Measurements from ENCODE around the gene GOLGA6D.
"Not testable (repeated sequence)": the region's sequence is repeated elsewhere in the genome, so short reads cannot be mapped to it uniquely, and the experiment has no call there.

DNA sequence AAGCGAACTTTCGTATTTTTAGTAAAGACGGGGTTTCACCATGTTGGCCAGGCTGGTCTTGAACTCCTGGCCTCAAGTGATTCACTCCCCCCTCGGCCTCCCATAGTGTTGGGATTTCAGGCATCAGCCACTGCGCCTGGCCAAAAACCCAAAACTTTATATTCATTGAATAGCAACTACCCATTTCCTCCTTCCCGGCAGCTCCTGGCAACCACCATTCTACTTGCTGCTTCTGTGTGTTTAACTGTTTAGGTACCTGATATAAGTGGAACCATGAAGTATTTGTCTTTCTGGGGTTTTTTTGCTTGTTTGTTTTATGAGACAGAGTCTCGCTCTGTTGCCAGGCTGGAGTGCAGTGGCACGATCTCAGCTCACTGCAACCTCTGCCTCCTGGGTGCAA, 61.3 kb downstream of the GOLGA6D start:
- TF ChIP-seq CTCF (conservative IDR thresholded peaks at IDR 0.05; ENCODE audit: low read depth, low read length); POLR2A (IDR thresholded peaks at IDR 0.05; ENCODE audit: low read depth, low read length); FOS (IDR thresholded peaks at IDR 0.05; ENCODE audit: low read depth, low read length); MAZ (IDR thresholded peaks at IDR 0.05; ENCODE audit: borderline replicate concordance, low read depth, low read length); MXI1 (IDR thresholded peaks at IDR 0.05; ENCODE audit: borderline replicate concordance, low read depth, low read length); NFE2L2 (IDR thresholded peaks at IDR 0.05; ENCODE audit: low read depth, low read length); MAFK (IDR thresholded peaks at IDR 0.05; ENCODE audit: low read depth, low read length); CEBPB (IDR thresholded peaks at IDR 0.05; ENCODE audit: low read depth, low read length); SMC3 (IDR thresholded peaks at IDR 0.05; ENCODE audit: low read depth, low read length); USF2 (IDR thresholded peaks at IDR 0.05; ENCODE audit: low read depth, low read length); RAD21 (IDR thresholded peaks at IDR 0.05; ENCODE audit: low read length); BHLHE40 (IDR thresholded peaks at IDR 0.05; ENCODE audit: low read depth, low read length); RFX5 (IDR thresholded peaks at IDR 0.05; ENCODE audit: low read depth, low read length); RCOR1 (IDR thresholded peaks at IDR 0.05; ENCODE audit: insufficient replicate concordance, low read length): not testable (repeated sequence)
